Dermis blood vessel endothelial cell (primary cell): ENCODE results near the gene TBC1D8B. TPM values are rescaled to one million over a fixed set of nuclear protein-coding genes. Genes with fewer than 3 reads are reported as not detected.

ENCODE experiments used
- DNase-seq: peaks from one replicate; pipeline ENCODE4 v3.0.0; 2010
- total RNA-seq: library from RNA; depleted of rRNA; stranded (reverse); fragments of >200 nt; gene quantifications from 2 replicates; pipeline ENCODE4 v1.2.3, GENCODE V29; 2014

The TBC1D8B gene
- total RNA-seq, 1 donor from 2014 or later: 4.6 TPM

DNA sequence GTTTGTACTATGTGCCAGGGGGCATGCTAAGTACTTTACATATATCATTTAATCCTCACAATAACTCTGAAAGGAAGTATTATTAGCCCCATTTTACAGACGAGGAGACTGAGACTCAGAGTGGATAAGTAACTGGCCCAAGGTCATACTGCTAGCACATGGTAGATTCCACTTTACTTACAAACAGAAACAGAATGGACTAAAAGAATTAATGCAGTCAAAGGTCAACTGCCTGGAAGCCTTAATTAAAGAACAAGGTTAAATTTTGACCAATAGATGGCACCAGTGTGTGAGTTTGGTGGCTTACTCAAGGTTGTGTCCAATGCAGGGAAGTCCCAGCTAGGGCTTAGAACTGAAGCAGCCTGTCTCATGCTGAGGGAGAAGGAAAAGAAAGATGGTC is 96.0 kb downstream of the TBC1D8B start:
- peak; percentile 75 for DNase-seq

DNA sequence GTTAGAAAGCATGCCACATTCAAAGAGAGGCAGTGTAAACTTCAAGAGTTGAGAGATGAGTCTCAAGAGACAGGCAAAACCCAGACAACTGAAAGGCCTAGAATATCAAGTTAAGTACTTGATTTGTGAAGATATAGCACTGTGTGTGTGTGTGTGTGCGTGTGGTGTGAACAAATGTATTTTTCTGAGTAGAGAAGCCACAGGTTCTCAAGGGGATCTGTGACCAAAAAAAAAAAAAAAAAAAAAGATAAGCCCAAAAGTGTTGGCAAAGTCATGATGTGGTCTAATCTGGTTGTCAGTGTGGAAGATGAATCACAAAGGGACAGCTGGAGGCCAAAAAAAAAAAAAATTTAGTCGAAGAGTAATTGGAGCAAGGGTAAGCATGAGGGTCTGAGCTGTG is 96.8 kb downstream of the TBC1D8B start:
- no peak for DNase-seq

DNA sequence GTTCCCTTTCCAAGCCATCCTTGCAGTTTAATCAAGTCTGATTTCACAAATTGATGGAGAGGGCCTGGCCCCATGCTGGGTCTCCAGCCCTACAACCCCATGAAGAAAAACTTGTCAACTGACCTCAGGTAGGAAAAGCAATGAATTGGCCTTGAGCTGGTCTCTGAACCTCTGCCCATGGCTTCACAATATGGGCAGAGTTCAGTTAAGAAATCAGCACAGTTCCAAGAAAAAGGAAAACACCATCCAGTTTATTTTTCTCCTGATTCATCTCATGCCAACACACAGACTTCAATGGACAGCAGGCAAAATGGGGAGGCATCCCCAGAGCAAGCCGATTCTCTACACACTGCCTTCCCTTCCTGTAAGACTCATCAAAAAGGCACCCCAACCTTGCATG is 97.4 kb downstream of the TBC1D8B start:
- no peak for DNase-seq

DNA sequence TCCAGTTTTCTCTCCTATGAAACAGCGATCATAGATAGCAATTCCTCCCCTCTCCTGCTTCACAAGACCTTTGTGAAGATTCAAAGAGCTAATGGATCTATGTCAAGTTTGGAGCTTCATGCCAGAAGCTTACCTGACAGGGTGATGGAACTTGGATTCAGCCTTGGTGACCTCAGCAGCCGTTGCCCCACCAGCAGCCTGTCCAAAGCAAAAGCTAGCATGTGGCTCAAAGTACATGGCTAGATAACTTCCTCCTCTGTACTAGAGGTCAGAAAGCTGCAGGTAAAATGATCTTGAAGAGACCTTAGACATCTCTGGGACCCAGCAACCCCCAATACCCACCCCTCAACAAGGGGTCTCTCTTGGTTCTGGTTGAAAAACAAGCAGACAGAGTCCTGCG is 98.9 kb downstream of the TBC1D8B start:
- no peak for DNase-seq

DNA sequence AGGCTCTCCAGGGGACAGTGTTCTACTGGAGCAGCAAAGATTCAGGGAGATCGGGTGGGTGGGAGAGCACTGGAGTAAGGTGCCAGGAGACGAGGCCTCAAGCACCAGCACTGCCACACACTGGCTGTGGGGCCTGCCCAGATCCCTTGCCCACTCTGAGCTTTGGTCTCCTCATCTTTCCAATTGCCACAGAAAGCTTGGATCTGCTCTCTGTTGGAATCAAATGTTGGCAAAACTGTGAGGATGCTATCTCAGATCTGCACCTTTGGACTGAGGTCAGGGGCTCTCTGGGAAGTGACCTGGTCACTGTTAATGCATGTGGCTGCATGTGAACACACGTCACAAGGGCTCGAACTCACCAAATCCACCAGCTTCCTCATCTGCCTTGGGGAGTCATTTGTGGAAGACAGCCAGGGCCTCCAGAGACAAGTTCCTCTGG is 99.3 kb downstream of the TBC1D8B start:
- DNase-seq: no peak

GRCh38 chrX:106902684-106903083 is 100.2 kb downstream of the TBC1D8B start:
- DNase-seq: no peak

DNA sequence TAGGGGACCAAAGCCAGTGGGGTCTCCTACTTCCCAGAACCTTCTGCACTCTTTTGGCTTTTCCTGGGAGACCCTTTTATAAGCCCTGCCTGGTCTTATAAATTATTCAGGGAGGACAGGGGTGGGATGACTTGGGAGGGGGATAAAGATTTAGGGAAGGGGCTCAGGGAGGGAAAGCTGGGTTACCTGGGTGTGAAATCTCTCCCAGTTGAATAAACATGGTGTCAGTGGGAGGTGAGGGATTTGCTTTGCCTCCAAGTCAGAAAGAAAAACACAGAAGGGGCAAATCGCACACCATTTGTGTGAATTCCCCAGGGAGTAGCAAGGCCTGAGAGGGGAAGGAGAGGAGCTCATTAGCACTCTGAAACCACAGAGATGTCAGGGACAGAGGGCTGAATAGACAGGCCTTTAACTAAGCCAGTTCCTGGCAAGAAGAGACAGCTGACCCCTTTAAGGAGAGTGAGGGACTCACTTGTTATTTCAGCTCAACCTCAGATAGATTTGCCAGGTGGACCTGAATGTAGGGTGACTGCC is 100.9 kb downstream of the TBC1D8B start, which contains the start of gene RIPPLY1:
RIPPLY1 (minus strand) TSS at position 51 of the 534 bp plus-strand sequence. CDS start 54 bp downstream, outside the sequence.
- no peak for DNase-seq

- no peak for DNase-seq
Measured at GRCh38 chrX:106903856-106904528, 101.5 kb downstream of the TBC1D8B start.

DNA sequence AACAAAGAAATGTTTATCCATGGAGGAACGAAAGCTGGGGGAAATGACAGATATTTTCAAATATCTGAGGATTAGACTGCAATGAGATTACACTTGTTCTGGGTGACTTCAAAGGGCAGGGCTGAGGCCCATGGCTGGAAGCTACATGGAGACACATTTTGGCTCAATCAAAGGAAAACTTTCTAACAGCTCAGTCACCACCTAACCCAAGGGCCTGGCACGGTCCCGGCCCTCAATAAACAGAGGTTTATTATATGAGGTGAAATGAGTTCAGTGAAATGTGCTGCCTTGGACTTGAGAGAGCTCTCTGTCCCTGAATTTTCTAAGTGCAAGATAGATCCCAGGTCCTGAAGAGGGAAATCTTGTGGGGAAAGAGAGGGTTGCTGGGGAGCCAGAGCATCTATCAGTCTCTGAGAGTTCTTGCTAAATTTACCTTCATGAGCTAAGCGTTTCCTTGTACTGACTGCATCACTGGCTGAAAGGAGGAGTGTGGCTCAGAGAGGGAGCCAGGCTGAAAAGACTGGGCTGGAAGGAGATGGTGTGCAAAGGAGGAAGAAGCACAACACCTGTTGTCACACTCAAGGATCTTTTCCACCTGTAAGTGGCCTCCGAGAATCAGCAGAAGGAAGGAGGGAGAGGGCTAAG is 102.7 kb downstream of the TBC1D8B start:
- DNase-seq: no peak

GRCh38 chrX:106906361-106906760 is 103.9 kb downstream of the TBC1D8B start:
- DNase-seq: peak; percentile 8

GRCh38 chrX:106912864-106913263 is 110.4 kb downstream of the TBC1D8B start:
- no peak for DNase-seq

GRCh38 chrX:106917830-106918500 is 115.5 kb downstream of the TBC1D8B start:
- peak; percentile 81 for DNase-seq

- DNase-seq: no peak
Measured at GRCh38 chrX:106919932-106920452, 117.5 kb downstream of the TBC1D8B start, which contains the start of gene CLDN2. Gene CLDN2, plus strand, starts transcription at chrX:106920402. Its CDS starts 7,827 bp downstream, at chrX:106928229.

GRCh38 chrX:106921637-106922036 is 119.2 kb downstream of the TBC1D8B start:
- DNase-seq: no peak

Other genes starting within 250 kb of the TBC1D8B start
- gene RADX, start 190.7 kb upstream of the TBC1D8B start, total RNA-seq: under 0.01 and 0.14 TPM in 2 replicates
- gene RNF128, start 76.0 kb upstream of the TBC1D8B start, total RNA-seq: 0.09 and 0.17 TPM in 2 replicates
- gene RIPPLY1, start 100.7 kb downstream of the TBC1D8B start, total RNA-seq: not detected in 2 replicates
- gene CLDN2, start 117.7 kb downstream of the TBC1D8B start, total RNA-seq: 0.09 and 0.17 TPM in 2 replicates
- 11.1 and 14.7 TPM in 2 replicates for gene MORC4, start 197.5 kb downstream of the TBC1D8B start, total RNA-seq